ENCODE measurements around the gene MED12L.

- TF ChIP-seq CTCF (conservative IDR thresholded peaks at IDR 0.05; ENCODE audit: low read length): no peak
- TF ChIP-seq EZH2phosphoT487 (IDR thresholded peaks at IDR 0.05; ENCODE audit: borderline replicate concordance): no peak
Measured at GRCh38 chr3:151462991-151463390, 377.5 kb downstream of the MED12L start.

All from Loucy (cell line).